Neural cell (in vitro differentiated cells): ENCODE results near the gene SIL1. TPM values are rescaled to one million over a fixed set of nuclear protein-coding genes. Genes with fewer than 3 reads are reported as not detected.

Experiments
- H2AFZ ChIP-seq: fragments of 200-600, 300-800 bp; sonication (generic), shearing (Covaris generic); 2 replicates; pipeline ENCODE4 v1.6.0; 2014; ENCODE audit warnings: low read depth, mild to moderate bottlenecking, antibody characterized with exemption, low read length, moderate library complexity
- H3F3A ChIP-seq: fragments of 200-600 bp; shearing (Covaris generic); 2 replicates; pipeline ENCODE4 v1.6.1; 2016; ENCODE audit warnings: mild to moderate bottlenecking, moderate library complexity, mixed read lengths, antibody characterized with exemption, low read length; ENCODE audit not compliant: insufficient read depth, poor library complexity, severe bottlenecking
- H3K27ac ChIP-seq: fragments of 200-600, 300-800 bp; sonication (generic), shearing (Covaris generic); 2 replicates; pipeline ENCODE4 v1.5.1; 2014; ENCODE audit warnings: mild to moderate bottlenecking, low read length, moderate library complexity
- H3K27me3 ChIP-seq: fragments of 300-800, 200-600 bp; sonication (generic), shearing (Covaris generic); 2 replicates; pipeline ENCODE4 v1.6.0; 2014; ENCODE audit warnings: mild to moderate bottlenecking, low read depth, low read length, moderate library complexity; ENCODE audit not compliant: insufficient read depth
- H3K36me3 ChIP-seq: fragments of 300-800, 200-600 bp; sonication (generic), shearing (Covaris generic); 2 replicates; pipeline ENCODE4 v1.5.1; 2014; ENCODE audit warnings: mild to moderate bottlenecking, antibody characterized with exemption, low read length, moderate library complexity; ENCODE audit not compliant: insufficient read depth
- H3K4me2 ChIP-seq: fragments of 300-800, 200-600 bp; sonication (generic), shearing (Covaris generic); 2 replicates; pipeline ENCODE4 v1.6.0; 2014; ENCODE audit warnings: mild to moderate bottlenecking, low read length
- H3K4me3 ChIP-seq: fragments of 300-800, 200-600 bp; sonication (generic), shearing (Covaris generic); 2 replicates; pipeline ENCODE4 v1.5.1; 2014; ENCODE audit warnings: mild to moderate bottlenecking, low read length, moderate library complexity
- H3K79me2 ChIP-seq: fragments of 200-600 bp; shearing (Covaris generic); replicated peaks from 2 replicates; pipeline ENCODE4 v1.6.0; 2014; ENCODE audit warnings: mild to moderate bottlenecking, low read length, moderate library complexity; ENCODE audit not compliant: insufficient read depth
- H3K9ac ChIP-seq: fragments of 300-800, 200-600 bp; sonication (generic), shearing (Covaris generic); 2 replicates; pipeline ENCODE4 v1.6.1; 2016; ENCODE audit warnings: mild to moderate bottlenecking, low read length, mixed read lengths
- H3K9me2 ChIP-seq: fragments of 200-600 bp; shearing (Covaris generic); 2 replicates; pipeline ENCODE4 v1.6.1; 2016; ENCODE audit warnings: mild to moderate bottlenecking, low read length, mixed read lengths; ENCODE audit not compliant: insufficient read depth
- H3K9me3 ChIP-seq: fragments of 200-600, 300-800 bp; sonication (generic), shearing (Covaris generic); 2 replicates; pipeline ENCODE4 v1.6.1; 2016; ENCODE audit warnings: mild to moderate bottlenecking, mixed run types, low read length, moderate library complexity, mixed read lengths
- H4K20me1 ChIP-seq: fragments of 200-600 bp; shearing (Covaris generic); 2 replicates; pipeline ENCODE4 v1.6.1; 2016; ENCODE audit warnings: mild to moderate bottlenecking, mixed run types; ENCODE audit not compliant: insufficient read depth
- CTCF ChIP-seq: fragments of 450-650 bp; IDR thresholded peaks from 2 replicates; pipeline ENCODE4 v1.5.1; 2014; ENCODE audit warnings: antibody characterized with exemption, mild to moderate bottlenecking, moderate library complexity; ENCODE audit not compliant: poor library complexity, severe bottlenecking
- EP300 ChIP-seq: fragments of 450-650 bp; conservative IDR thresholded peaks from 2 replicates; pipeline ENCODE4 v1.6.1; 2014; ENCODE audit warnings: antibody characterized with exemption, mild to moderate bottlenecking, moderate library complexity; ENCODE audit not compliant: poor library complexity, severe bottlenecking
- EZH2 ChIP-seq: fragments of 200-600, 300-800 bp; shearing (Covaris generic), sonication (generic); IDR thresholded peaks from 2 replicates; pipeline ENCODE4 v1.6.1; 2014; ENCODE audit warnings: antibody characterized with exemption, low read length, borderline replicate concordance, mild to moderate bottlenecking; ENCODE audit not compliant: insufficient read depth, poor library complexity, severe bottlenecking
- MXI1 ChIP-seq: fragments of 450-650 bp; conservative IDR thresholded peaks from 2 replicates; pipeline ENCODE4 v1.6.1; 2014; ENCODE audit warnings: antibody characterized with exemption, mild to moderate bottlenecking; ENCODE audit not compliant: poor library complexity, severe bottlenecking
- POLR2AphosphoS5 ChIP-seq: IDR thresholded peaks from 2 replicates; pipeline ENCODE4 v1.6.1; 2012
- RAD21 ChIP-seq: fragments of 450-650 bp; conservative IDR thresholded peaks from 2 replicates; pipeline ENCODE4 v1.6.1; 2014; ENCODE audit warnings: antibody characterized with exemption, mild to moderate bottlenecking, moderate library complexity
- REST ChIP-seq: IDR thresholded peaks from 2 replicates; pipeline ENCODE4 v1.6.1; 2012; ENCODE audit warnings: borderline replicate concordance
- SMC3 ChIP-seq: fragments of 450-650 bp; conservative IDR thresholded peaks from 2 replicates; pipeline ENCODE4 v1.6.1; 2014; ENCODE audit warnings: antibody characterized with exemption, mild to moderate bottlenecking, moderate library complexity; ENCODE audit not compliant: poor library complexity
- TAF1 ChIP-seq: IDR thresholded peaks from 2 replicates; pipeline ENCODE4 v1.6.1; 2012; ENCODE audit warnings: low read depth
- polyA plus RNA-seq: library from polyadenylated mRNA; depleted of rRNA; stranded (reverse); fragments of >200 nt; gene quantifications from 2 replicates; pipeline ENCODE4 v1.2.3, GENCODE V29; 2014

Gene SIL1
- polyA plus RNA-seq, 1 donor from 2014 or later, result 4.7 TPM

- Histone ChIP-seq H3K4me3 (no peak overlapping the region), H3K4me2 (no peak overlapping the region), H3K36me3 (no peaks in the 10 kb centered on the region), H3K27me3 (no peaks in the 10 kb centered on the region), H3K9me3 (no peaks in the 10 kb centered on the region), H2AFZ (no peak overlapping the region), H4K20me1 (no peaks in the 10 kb centered on the region), H3K79me2 (no peaks in the 10 kb centered on the region), H3K9ac (no peak overlapping the region), H3K9me2 (no peaks in the 10 kb centered on the region), H3F3A (no peaks in the 10 kb centered on the region), H3K27ac (no peak overlapping the region)
- TF ChIP-seq RAD21 (no peak), MXI1 (no peak), TAF1 (no peak), REST (no peak), EZH2 (no peak), POLR2AphosphoS5 (no peak), CTCF (no peak), EP300 (no peak), SMC3 (no peak)
Measured at GRCh38 chr5:138909734-138910133, 288.4 kb downstream of the SIL1 start.

GRCh38 chr5:138905541-138905940 lies 292.6 kb downstream of the SIL1 start:
- no peak overlapping the region for H3K9ac ChIP-seq
- no peaks in the 10 kb centered on the region for H3K27me3 ChIP-seq
- H3K9me2 ChIP-seq, result no peaks in the 10 kb centered on the region
- H2AFZ ChIP-seq, result no peak overlapping the region
- TF ChIP-seq CTCF (no peak), RAD21 (no peak), MXI1 (no peak), EP300 (no peak), TAF1 (no peak), SMC3 (no peak), POLR2AphosphoS5 (no peak), REST (no peak), EZH2 (no peak)
- no peak overlapping the region for H3K4me3 ChIP-seq
- H3K36me3 ChIP-seq, result no peaks in the 10 kb centered on the region
- H3K27ac ChIP-seq, result no peak overlapping the region
- no peaks in the 10 kb centered on the region for H4K20me1 ChIP-seq
- H3F3A ChIP-seq, result no peaks in the 10 kb centered on the region
- no peaks in the 10 kb centered on the region for H3K79me2 ChIP-seq
- no peaks in the 10 kb centered on the region for H3K9me3 ChIP-seq
- no peak overlapping the region for H3K4me2 ChIP-seq
